AG04450 (cell line): Measurements from ENCODE around the gene CYP21A2. TPM values are rescaled to one million over a fixed set of nuclear protein-coding genes. Genes with fewer than 3 reads are reported as not detected.

Experiments used
- CTCF ChIA-PET: fragments of 300-600, 350-600 bp; formaldehyde crosslinking; extraction: SDS; loops from one replicate; lab custom pipeline; 2022; ENCODE audit warnings: antibody characterized with exemption, inconsistent platforms; lab: Charles Lee
- POLR2A ChIA-PET: fragments of 350-600 bp; formaldehyde crosslinking; extraction: SDS; loops from one replicate; lab custom pipeline; 2021; ENCODE audit warnings: antibody characterized with exemption, inconsistent platforms; lab: Yijun Ruan, JAX
- DNase-seq: peaks from one replicate; pipeline ENCODE4 v3.0.0-alpha.2; 2011; ENCODE audit warnings: low read depth, low spot score
- H3K27ac ChIP-seq: one replicate; pipeline ENCODE4 v1.5.1; 2012; ENCODE audit warnings: low read depth, low read length, control low read depth
- H3K27me3 ChIP-seq: one replicate; pipeline ENCODE4 v1.6.0; 2012; ENCODE audit warnings: low read length; ENCODE audit not compliant: control insufficient read depth, insufficient read depth
- H3K4me3 ChIP-seq: 2 replicates; pipeline ENCODE4 v1.5.1; 2011; ENCODE audit warnings: mild to moderate bottlenecking, low read depth, low read length, control low read depth
- H3K9me3 ChIP-seq: 2 replicates; pipeline ENCODE4 v1.5.1; 2012; ENCODE audit warnings: low read length; ENCODE audit not compliant: control insufficient read depth, insufficient read depth
- CTCF ChIP-seq: IDR thresholded peaks from 2 replicates; pipeline ENCODE4 v1.5.1; 2011; ENCODE audit warnings: low read depth, low read length, control low read depth, inconsistent platforms
- polyA plus RNA-seq: library from polyadenylated mRNA; depleted of rRNA; stranded (reverse); fragments of >200 nt; gene quantifications from 2 replicates; pipeline ENCODE4 v1.2.3, GENCODE V29; 2011

The CYP21A2 gene
- polyA plus RNA-seq, 1 experiment, result 0.06 TPM

GRCh38 chr6:32045811-32046449, 7.7 kb downstream of the CYP21A2 start:
- Histone ChIP-seq H3K9me3 (no peaks in the 10 kb centered on the region), H3K27me3 (peaks cover 4% of the 10 kb centered on the region), H3K4me3 (no peak overlapping the region), H3K27ac (no peak overlapping the region)
- ChIA-PET POLR2A (no interaction called here), CTCF (interaction anchor here (1.2 to 3.1 kb wide), 2 partner anchors 11 to 72 kb away, joined by 3 to 20 read pairs; no protein-coding TSS in a partner anchor)
- TF ChIP-seq CTCF, result no peak
- no peak for DNase-seq

- ChIA-PET POLR2A (no interaction called here), CTCF (interaction anchor here (0.6 to 3.1 kb wide), 3 partner anchors 11 to 71 kb away, joined by 3 to 20 read pairs (median 3); no protein-coding TSS in a partner anchor)
- Histone ChIP-seq H3K27me3 (peaks cover 10% of the 10 kb centered on the region), H3K9me3 (no peaks in the 10 kb centered on the region), H3K27ac (no peak overlapping the region), H3K4me3 (no peak overlapping the region)
- TF ChIP-seq CTCF, result no peak
- no peak for DNase-seq
These were observed 8.4 kb downstream of the CYP21A2 start for GRCh38 chr6:32046450-32047083.

GRCh38 chr6:32047084-32047478, 8.9 kb downstream of the CYP21A2 start:
- ChIA-PET CTCF (interaction anchor here (0.6 to 3.1 kb wide), 9 partner anchors 10 to 158 kb away, joined by 3 to 20 read pairs (median 3); no protein-coding TSS in a partner anchor), POLR2A (no interaction called here)
- no peaks in the 10 kb centered on the region for H3K9me3 ChIP-seq
- H3K27me3 ChIP-seq, result peaks cover 16% of the 10 kb centered on the region
- DNase-seq, result no peak
- no peak overlapping the region for H3K4me3 ChIP-seq
- H3K27ac ChIP-seq, result no peak overlapping the region
- no peak for TF ChIP-seq CTCF

- peaks cover 19% of the 10 kb centered on the region for H3K27me3 ChIP-seq
- ChIA-PET CTCF (interaction anchor here (0.6 to 3.1 kb wide), 17 partner anchors 16 to 159 kb away, joined by 3 to 20 read pairs (median 3); partner anchors contain the start of gene TNXB), POLR2A (interaction anchor here (0.5 kb wide), 1 partner anchor 75 kb away, joined by 12 read pairs; no protein-coding TSS in a partner anchor)
- H3K4me3 ChIP-seq, result no peak overlapping the region
- H3K27ac ChIP-seq, result no peak overlapping the region
- H3K9me3 ChIP-seq, result no peaks in the 10 kb centered on the region
- no peak for DNase-seq
- TF ChIP-seq CTCF, result no peak
These were observed 9.3 kb downstream of the CYP21A2 start for GRCh38 chr6:32047539-32047854.
